ENCODE data around the gene SPINK13.
"Not testable (repeated sequence)": the region's sequence is repeated elsewhere in the genome, so short reads cannot be mapped to it uniquely, and the experiment has no call there.

The SPINK13 gene

DNA sequence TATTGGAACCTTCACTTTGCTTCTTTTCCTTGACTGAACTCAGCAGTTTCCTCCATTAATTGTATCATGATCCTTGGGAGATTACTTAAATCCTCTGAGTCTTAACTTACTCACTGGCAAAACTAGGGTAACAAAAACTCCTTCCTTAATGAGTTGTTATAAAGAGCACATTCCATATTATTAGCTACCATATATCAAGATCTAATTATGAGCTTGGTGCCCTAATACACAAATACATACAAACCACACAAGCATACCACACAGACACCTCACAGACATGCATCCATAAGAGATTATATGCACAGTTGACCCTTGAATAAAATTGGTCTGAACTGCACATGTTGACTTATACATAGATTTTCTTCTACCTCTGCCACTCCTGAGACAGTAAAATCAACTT, 41.2 kb downstream of the SPINK13 start:
- Histone ChIP-seq H3K4me3 (ENCODE audit: insufficient read depth, low read depth, low read length) (no peak overlapping the region), H3K36me3 (ENCODE audit: control insufficient read depth, insufficient read depth, low read length) (no peaks in the 10 kb centered on the region), H3K9me3 (ENCODE audit: control insufficient read depth, low read length) (no peaks in the 10 kb centered on the region), H3K4me1 (ENCODE audit: control insufficient read depth, insufficient read depth, low read length) (peaks cover 5% of the 10 kb centered on the region), H3K27ac (ENCODE audit: insufficient read depth, low read depth, low read length, poor library complexity, severe bottlenecking) (no peak overlapping the region), H3K27me3 (ENCODE audit: control insufficient read depth, insufficient read depth, low read length, poor library complexity, severe bottlenecking) (no peaks in the 10 kb centered on the region)

DNA sequence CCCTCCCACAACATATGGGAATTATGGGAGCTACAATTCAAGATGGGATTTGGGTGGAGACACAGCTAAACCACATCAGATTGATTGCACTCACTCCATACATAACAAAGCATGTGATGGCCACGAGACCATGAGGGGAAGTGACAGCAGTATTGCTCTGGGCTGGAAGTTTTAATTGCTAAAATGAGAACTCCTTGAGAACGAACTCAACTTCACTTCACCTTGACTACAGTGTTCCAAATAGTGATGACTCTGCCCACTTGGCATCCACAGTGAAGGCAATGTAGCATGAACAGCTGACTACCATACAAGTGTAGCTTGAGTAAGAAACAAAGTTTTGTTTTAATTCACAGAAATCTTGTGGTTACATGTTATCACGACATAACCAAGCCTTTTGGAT, 42.9 kb downstream of the SPINK13 start:
- no peak overlapping the region for H3K27ac ChIP-seq (ENCODE audit: insufficient read depth, low read depth, low read length, poor library complexity, severe bottlenecking)
- H3K9me3 ChIP-seq (ENCODE audit: control insufficient read depth, low read length) = no peaks in the 10 kb centered on the region
- no peak overlapping the region for H3K4me3 ChIP-seq (ENCODE audit: insufficient read depth, low read depth, low read length)
- no peaks in the 10 kb centered on the region for H3K4me1 ChIP-seq (ENCODE audit: control insufficient read depth, insufficient read depth, low read length)
- H3K27me3 ChIP-seq (ENCODE audit: control insufficient read depth, insufficient read depth, low read length, poor library complexity, severe bottlenecking) = no peaks in the 10 kb centered on the region
- no peaks in the 10 kb centered on the region for H3K36me3 ChIP-seq (ENCODE audit: control insufficient read depth, insufficient read depth, low read length)
- WGBS, 2 experiments = 87 to 90% methylated on average over 2 to 3 of the region's 3 CpGs

DNA sequence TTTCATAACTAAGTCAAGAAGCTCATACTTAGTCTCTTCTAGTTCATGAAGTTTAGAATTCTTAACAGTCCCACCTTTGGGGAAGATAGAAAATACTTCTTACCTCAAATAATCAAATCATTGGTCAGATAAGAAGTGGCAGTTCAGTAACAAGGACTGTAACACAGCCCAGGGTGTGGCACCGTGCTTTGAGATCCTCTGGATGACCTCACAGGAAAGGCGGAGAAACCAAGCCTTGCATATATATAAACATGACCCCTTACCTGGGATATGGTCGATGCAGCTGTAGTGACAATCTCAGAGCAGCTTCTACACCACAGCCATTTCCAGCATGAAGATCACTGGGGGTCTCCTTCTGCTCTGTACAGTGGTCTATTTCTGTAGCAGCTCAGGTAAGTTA, 43.6 kb downstream of the SPINK13 start, which contains the start of gene SPINK7:
SPINK7 (plus strand) TSS at position 271 of the 400 bp plus-strand sequence; CDS start at position 332, 61 bp downstream.
- H3K4me3 ChIP-seq (ENCODE audit: insufficient read depth, low read depth, low read length) = no peak within 1 kb of the TSS
- H3K9me3 ChIP-seq (ENCODE audit: control insufficient read depth, low read length) = no peaks in the 10 kb centered on the region
- H3K27me3 ChIP-seq (ENCODE audit: control insufficient read depth, insufficient read depth, low read length, poor library complexity, severe bottlenecking) = no peaks in the 10 kb centered on the region
- no peaks in the 10 kb centered on the region for H3K4me1 ChIP-seq (ENCODE audit: control insufficient read depth, insufficient read depth, low read length)
- H3K27ac ChIP-seq (ENCODE audit: insufficient read depth, low read depth, low read length, poor library complexity, severe bottlenecking) = no peak within 1 kb of the TSS
- no peaks in the 10 kb centered on the region for H3K36me3 ChIP-seq (ENCODE audit: control insufficient read depth, insufficient read depth, low read length)
- WGBS, 2 experiments = 80 to 85% methylated on average over 3 of the region's 3 CpGs

DNA sequence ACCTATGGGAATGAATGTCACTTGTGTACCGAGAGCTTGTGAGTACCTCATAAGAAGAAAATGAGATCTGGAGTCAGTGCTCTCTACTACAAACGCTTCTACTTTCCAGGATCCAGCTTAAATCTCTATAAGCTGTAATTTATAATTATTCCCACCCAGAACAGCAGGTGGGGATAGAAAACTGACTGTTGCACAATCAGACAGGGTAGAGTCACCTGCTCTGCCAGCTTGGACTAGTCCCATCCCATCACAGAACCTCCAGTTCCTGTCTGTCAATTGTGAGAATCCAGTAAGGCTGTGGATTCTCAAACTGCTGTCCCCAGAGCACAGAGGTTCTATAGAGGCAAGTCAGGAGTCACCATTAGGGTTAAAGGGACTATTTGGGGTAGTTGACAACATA, 45.6 kb downstream of the SPINK13 start:
- Histone ChIP-seq H3K9me3 (ENCODE audit: control insufficient read depth, low read length) (no peaks in the 10 kb centered on the region), H3K4me3 (ENCODE audit: insufficient read depth, low read depth, low read length) (no peak overlapping the region), H3K27ac (ENCODE audit: insufficient read depth, low read depth, low read length, poor library complexity, severe bottlenecking) (no peak overlapping the region), H3K36me3 (ENCODE audit: control insufficient read depth, insufficient read depth, low read length) (no peaks in the 10 kb centered on the region), H3K27me3 (ENCODE audit: control insufficient read depth, insufficient read depth, low read length, poor library complexity, severe bottlenecking) (no peaks in the 10 kb centered on the region), H3K4me1 (ENCODE audit: control insufficient read depth, insufficient read depth, low read length) (no peaks in the 10 kb centered on the region)
- WGBS, 2 experiments = 90 to 100% methylated on average over 2 of the region's 2 CpGs

DNA sequence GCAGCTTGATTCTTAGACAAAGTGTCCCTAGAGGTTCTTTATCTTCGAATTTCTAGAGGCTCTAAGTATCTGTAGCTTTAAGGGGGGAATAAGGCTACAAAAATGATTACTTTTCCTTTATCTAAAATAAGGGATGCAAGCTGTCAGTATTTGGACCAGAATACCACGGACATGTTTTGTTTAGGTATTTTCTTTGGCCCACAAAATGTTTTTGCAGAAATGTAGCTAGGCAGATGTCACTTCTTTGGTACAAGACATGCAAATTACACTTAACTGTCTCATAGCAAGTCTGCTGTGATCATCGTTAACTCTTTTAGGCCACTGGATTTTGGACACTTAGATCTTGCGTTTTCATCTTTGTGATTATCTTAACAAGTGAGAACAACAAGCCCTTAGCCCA, 46.1 kb downstream of the SPINK13 start:
- 79 to 80% methylated on average over 4 of the region's 4 CpGs for WGBS, 2 experiments
- H3K4me3 ChIP-seq (ENCODE audit: insufficient read depth, low read depth, low read length) = no peak overlapping the region
- no peaks in the 10 kb centered on the region for H3K36me3 ChIP-seq (ENCODE audit: control insufficient read depth, insufficient read depth, low read length)

DNA sequence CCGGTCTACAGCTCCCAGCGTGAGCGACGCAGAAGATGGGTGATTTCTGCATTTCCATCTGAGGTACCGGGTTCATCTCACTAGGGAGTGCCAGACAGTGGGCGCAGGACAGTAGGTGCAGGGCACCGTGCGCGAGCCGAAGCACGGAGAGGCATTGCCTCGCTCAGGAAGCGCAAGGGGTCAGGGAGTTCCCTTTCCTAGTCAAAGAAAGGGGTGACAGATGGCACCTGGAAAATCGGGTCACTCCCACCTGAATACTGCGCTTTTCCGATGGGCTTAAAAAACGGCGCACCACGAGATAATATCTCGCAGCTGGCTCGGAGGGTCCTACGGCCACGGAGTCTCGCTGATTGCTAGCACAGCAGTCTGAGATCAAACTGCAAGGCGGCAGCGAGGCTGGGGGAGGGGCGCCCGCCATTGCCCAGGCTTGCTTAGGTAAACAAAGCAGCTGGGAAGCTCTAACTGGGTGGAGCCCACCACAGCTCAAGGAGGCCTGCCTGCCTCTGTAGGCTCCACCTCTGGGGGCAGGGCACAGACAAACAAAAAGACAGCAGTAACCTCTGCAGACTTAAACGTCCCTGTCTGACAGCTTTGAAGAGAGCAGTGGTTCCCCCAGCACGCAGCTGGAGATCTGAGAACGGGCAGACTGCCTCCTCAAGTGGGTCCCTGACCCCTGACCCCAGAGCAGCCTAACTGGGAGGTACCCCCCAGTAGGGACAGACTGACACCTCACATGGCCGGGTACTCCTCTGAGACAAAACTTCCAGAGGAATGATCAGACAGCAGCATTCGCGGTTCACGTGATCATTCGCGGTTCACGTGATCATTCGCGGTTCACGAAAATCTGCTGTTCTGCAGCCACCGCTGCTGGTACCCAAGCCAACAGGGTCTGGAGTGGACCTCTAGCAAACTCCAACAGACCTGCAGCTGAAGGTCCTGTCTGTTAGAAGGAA, 51.7 kb downstream of the SPINK13 start:
- peak overlapping the region; percentile 25 for H3K4me3 ChIP-seq (ENCODE audit: insufficient read depth, low read depth, low read length)
- 42% methylated on average over 38 of the region's 42 CpGs for WGBS, 2 experiments

More for the DNA sequence above, 46.1 kb downstream of the SPINK13 start:
- no peak overlapping the region for H3K27ac ChIP-seq (ENCODE audit: insufficient read depth, low read depth, low read length, poor library complexity, severe bottlenecking)
- H3K4me1 ChIP-seq (ENCODE audit: control insufficient read depth, insufficient read depth, low read length) = no peaks in the 10 kb centered on the region
- H3K9me3 ChIP-seq (ENCODE audit: control insufficient read depth, low read length) = no peaks in the 10 kb centered on the region
- H3K27me3 ChIP-seq (ENCODE audit: control insufficient read depth, insufficient read depth, low read length, poor library complexity, severe bottlenecking) = no peaks in the 10 kb centered on the region

DNA sequence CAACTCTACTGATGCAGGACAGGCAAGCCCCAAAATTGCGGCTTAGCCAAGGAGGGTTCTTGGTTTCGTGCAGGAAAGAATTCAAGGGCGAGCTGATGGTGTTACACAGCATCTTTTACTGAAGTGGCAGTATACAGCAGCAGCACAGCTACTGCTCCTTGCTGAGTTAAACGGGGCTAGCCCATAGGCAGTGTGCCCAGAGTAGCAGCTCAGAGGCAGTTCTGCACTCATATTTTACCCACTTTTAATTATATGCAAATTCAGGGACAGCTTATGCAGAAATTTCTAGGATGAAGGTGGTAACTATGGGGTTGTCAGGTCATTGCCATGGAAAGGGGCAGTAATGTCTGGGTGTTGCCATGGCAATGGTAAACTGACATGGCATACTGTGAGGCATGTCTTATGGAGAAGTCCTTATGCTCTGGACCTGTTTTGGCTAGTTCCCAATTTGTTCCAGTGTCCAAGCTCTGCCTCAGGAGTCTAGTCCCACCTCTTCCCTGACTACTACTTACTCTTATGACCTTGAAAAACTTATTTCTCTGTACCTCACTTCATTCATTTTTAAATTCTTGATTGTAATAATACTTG, 64.8 kb downstream of the SPINK13 start:
- H3K4me3 ChIP-seq (ENCODE audit: insufficient read depth, low read depth, low read length) = no peak overlapping the region
- no peaks in the 10 kb centered on the region for H3K4me1 ChIP-seq (ENCODE audit: control insufficient read depth, insufficient read depth, low read length)
- no peak overlapping the region for H3K27ac ChIP-seq (ENCODE audit: insufficient read depth, low read depth, low read length, poor library complexity, severe bottlenecking)
- no peaks in the 10 kb centered on the region for H3K9me3 ChIP-seq (ENCODE audit: control insufficient read depth, low read length)
- 89 to 94% methylated on average over 4 of the region's 4 CpGs for WGBS, 2 experiments
- H3K27me3 ChIP-seq (ENCODE audit: control insufficient read depth, insufficient read depth, low read length, poor library complexity, severe bottlenecking) = no peaks in the 10 kb centered on the region
- H3K36me3 ChIP-seq (ENCODE audit: control insufficient read depth, insufficient read depth, low read length) = no peaks in the 10 kb centered on the region

More for the DNA sequence above, 51.7 kb downstream of the SPINK13 start:
- not testable (repeated sequence) for H3K4me1 ChIP-seq (ENCODE audit: control insufficient read depth, insufficient read depth, low read length); H3K27me3 ChIP-seq (ENCODE audit: control insufficient read depth, insufficient read depth, low read length, poor library complexity, severe bottlenecking); H3K27ac ChIP-seq (ENCODE audit: insufficient read depth, low read depth, low read length, poor library complexity, severe bottlenecking); H3K9me3 ChIP-seq (ENCODE audit: control insufficient read depth, low read length); H3K36me3 ChIP-seq (ENCODE audit: control insufficient read depth, insufficient read depth, low read length)

DNA sequence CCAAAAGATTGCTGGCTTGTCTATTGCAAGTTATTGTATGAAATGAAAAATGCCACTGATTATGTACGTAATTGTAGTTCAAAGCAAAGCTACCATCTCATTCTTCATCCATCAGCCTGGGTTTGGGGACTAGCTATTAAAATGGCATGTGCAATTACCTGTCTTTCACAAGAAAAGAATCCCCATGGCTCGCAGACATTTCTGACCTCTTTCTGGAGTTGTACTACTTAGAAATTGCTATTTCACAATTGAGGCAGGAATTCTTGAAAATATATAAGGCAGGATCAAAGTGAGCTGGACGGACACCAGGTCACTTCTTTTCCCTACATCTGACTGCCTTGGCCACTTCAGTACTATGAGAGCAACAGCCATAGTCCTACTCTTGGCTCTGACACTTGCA, 66.7 kb downstream of the SPINK13 start, which contains the start of gene SPINK9:
SPINK9 (plus strand) TSS at position 301 of the 400 bp plus-strand sequence; CDS start at position 356, 55 bp downstream.
- H3K4me1 ChIP-seq (ENCODE audit: control insufficient read depth, insufficient read depth, low read length) = no peaks in the 10 kb centered on the region
- H3K9me3 ChIP-seq (ENCODE audit: control insufficient read depth, low read length) = no peaks in the 10 kb centered on the region
- no peak within 1 kb of the TSS for H3K4me3 ChIP-seq (ENCODE audit: insufficient read depth, low read depth, low read length)
- WGBS, 2 experiments = 85 to 96% methylated on average over 3 of the region's 3 CpGs
- no peak within 1 kb of the TSS for H3K27ac ChIP-seq (ENCODE audit: insufficient read depth, low read depth, low read length, poor library complexity, severe bottlenecking)
- H3K27me3 ChIP-seq (ENCODE audit: control insufficient read depth, insufficient read depth, low read length, poor library complexity, severe bottlenecking) = no peaks in the 10 kb centered on the region
- no peaks in the 10 kb centered on the region for H3K36me3 ChIP-seq (ENCODE audit: control insufficient read depth, insufficient read depth, low read length)

All from ectodermal cell (in vitro differentiated cells).